Activated naive CD8-positive, alpha-beta T cell treated with anti-CD3 and anti-CD28 coated beads, Interleukin-2, amount 50 U/mL, for 16 hours (primary cell): ENCODE measurements around the gene ABCA1.
"Not testable (repeated sequence)": the region's sequence is repeated elsewhere in the genome, so short reads cannot be mapped to it uniquely, and the experiment has no call there.

Experiments used
- DNase-seq: peaks from one replicate; pipeline ENCODE4 v3.0.0-alpha.2; 2020; ENCODE audit warnings: low read depth, low spot score

Gene ABCA1, protein sequence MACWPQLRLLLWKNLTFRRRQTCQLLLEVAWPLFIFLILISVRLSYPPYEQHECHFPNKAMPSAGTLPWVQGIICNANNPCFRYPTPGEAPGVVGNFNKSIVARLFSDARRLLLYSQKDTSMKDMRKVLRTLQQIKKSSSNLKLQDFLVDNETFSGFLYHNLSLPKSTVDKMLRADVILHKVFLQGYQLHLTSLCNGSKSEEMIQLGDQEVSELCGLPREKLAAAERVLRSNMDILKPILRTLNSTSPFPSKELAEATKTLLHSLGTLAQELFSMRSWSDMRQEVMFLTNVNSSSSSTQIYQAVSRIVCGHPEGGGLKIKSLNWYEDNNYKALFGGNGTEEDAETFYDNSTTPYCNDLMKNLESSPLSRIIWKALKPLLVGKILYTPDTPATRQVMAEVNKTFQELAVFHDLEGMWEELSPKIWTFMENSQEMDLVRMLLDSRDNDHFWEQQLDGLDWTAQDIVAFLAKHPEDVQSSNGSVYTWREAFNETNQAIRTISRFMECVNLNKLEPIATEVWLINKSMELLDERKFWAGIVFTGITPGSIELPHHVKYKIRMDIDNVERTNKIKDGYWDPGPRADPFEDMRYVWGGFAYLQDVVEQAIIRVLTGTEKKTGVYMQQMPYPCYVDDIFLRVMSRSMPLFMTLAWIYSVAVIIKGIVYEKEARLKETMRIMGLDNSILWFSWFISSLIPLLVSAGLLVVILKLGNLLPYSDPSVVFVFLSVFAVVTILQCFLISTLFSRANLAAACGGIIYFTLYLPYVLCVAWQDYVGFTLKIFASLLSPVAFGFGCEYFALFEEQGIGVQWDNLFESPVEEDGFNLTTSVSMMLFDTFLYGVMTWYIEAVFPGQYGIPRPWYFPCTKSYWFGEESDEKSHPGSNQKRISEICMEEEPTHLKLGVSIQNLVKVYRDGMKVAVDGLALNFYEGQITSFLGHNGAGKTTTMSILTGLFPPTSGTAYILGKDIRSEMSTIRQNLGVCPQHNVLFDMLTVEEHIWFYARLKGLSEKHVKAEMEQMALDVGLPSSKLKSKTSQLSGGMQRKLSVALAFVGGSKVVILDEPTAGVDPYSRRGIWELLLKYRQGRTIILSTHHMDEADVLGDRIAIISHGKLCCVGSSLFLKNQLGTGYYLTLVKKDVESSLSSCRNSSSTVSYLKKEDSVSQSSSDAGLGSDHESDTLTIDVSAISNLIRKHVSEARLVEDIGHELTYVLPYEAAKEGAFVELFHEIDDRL (N-terminal part only)

DNA sequence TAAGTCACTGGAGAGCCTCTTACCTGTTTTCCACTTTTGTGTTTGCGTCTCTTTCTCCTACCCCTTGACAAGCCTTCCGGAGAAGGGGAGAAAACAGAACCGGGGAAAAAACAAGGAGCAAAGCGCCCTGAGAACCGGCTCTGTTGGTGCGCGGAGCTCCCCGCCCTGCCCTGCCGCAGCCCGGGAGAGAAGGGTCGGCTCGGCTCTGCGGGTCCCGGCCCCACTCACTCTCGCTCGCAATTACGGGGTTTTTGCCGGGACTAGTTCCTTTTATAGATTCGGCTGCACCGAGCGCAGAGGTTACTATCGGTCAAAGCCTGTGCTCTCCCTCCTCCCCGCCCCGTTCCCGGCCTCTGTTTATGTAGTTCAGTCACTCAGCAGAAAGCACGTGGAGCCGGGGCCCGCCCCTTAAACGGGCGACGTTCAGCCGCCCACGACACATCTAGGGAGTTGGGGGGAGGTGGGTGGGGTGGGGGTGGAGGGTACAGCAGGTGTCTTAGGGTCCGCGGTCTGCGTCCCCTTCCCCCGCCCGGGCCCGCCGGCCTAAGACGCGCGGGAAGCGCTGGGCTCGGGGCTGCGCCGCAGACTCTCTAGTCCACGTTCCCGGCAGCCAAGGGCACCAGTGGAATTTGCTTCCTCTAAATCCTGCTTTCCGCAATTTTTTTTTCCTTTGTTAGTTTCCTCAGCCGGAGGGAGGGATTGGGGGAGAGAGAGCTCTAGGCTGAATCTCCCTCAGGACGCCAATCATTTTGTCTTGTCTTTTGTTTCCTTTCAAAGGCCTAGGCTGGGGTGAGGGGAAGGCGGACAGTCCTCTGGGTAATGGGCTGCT is at the start of gene ABCA1:
Gene ABCA1 (minus strand): TSS at position 244 of the 829 bp plus-strand sequence. CDS start 24,476 bp downstream, outside the sequence.
- peak; percentile 31 for DNase-seq

- no peak for DNase-seq
Observed at GRCh38 chr9:104977580-104977979, 49.6 kb upstream of the ABCA1 start.

GRCh38 chr9:104977168-104977567 is 49.2 kb upstream of the ABCA1 start:
- no peak for DNase-seq

- not testable (repeated sequence) for DNase-seq
Observed at GRCh38 chr9:104975966-104976595, 48.1 kb upstream of the ABCA1 start.

- DNase-seq, result no peak
Observed at GRCh38 chr9:104974053-104974962, 46.4 kb upstream of the ABCA1 start.

- DNase-seq, result no peak
Observed at GRCh38 chr9:104972242-104972866, 44.4 kb upstream of the ABCA1 start.

DNA sequence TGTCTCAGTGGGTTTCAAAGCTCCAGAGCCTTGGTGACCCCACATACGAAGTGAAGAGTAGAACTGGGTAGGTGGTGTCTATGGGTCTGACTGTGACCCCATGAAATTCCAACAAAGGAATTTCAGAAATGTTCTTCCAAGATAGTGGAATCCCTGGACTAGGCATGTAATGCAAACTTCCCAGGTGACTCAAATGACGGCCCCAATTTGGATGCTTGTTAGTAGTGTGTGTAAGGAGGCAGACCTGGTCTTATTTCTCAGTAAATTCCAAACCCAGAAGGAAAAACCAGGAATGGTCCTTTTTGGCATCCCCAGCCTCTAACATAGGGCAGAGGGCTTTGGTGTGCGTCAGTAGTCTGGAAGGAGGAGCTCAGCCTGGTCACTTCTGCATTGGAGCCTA is 43.6 kb upstream of the ABCA1 start:
- DNase-seq, result no peak

GRCh38 chr9:104970271-104970987 is 42.5 kb upstream of the ABCA1 start:
- no peak for DNase-seq

GRCh38 chr9:104969116-104969515 is 41.2 kb upstream of the ABCA1 start:
- no peak for DNase-seq

- DNase-seq, result peak; percentile 73
Observed at GRCh38 chr9:104968025-104968982, 40.3 kb upstream of the ABCA1 start.

DNA sequence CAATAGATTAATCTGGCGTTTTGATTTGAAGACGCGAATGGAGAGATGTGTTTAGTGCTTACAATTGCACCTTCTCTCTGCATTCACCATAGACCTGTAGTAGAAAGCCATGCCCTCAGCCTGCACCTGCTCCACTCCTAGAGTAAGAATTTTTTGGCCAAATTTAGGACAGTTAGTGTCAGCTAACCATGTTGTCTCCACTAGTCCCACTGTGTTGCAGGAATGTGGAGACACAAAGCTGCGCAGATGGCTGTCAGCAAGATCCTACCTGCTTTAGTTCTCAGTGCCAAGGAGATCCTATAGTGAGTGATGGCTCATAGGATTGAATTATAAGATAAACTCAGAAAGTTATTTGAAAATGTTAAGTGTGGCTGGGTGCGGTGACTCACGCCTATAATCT is 35.1 kb upstream of the ABCA1 start:
- no peak for DNase-seq

GRCh38 chr9:104961701-104962359 is 33.9 kb upstream of the ABCA1 start:
- DNase-seq, result no peak

DNA sequence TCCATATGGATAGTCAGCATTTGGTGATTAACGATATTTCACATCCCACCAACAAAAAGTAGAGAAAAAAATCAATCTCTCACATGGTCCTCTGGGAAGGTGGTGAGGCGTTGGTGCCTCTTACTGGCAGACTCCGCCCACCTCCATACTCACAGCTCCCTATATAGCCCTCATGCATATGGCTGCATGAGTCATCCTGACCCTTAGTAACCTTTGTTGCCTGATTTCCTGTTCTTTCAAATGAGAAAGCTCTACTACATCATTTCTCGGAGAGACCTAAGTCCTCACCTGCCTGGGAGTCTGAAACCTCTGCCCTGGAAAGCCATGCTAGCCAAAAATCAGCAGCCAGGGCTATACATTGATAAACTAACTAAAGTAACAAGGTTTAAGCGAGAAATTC is 33.3 kb upstream of the ABCA1 start:
- DNase-seq, result peak; percentile 6

GRCh38 chr9:104960662-104961061 is 32.7 kb upstream of the ABCA1 start:
- no peak for DNase-seq

- DNase-seq, result no peak
Observed at GRCh38 chr9:104958751-104959150, 30.8 kb upstream of the ABCA1 start.

DNA sequence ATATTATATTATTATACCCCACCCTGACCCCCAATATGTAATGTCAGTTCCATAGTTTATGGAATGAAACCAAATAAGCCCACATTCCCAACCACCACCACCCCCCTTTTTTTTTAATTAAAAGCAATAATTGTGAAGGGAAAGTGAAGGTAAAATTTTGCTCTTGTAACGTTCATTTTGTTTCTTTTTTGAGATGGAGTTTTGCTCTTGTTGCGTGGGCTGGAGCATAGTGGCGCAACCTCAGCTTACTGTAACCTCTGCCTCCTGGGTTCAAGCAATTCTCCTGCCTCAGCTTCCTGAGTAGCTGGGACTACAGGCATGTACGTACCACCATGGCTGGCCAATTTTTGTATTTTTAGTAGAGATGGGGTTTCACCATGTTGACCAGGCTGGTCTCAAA is 30.1 kb upstream of the ABCA1 start:
- not testable (repeated sequence) for DNase-seq

DNA sequence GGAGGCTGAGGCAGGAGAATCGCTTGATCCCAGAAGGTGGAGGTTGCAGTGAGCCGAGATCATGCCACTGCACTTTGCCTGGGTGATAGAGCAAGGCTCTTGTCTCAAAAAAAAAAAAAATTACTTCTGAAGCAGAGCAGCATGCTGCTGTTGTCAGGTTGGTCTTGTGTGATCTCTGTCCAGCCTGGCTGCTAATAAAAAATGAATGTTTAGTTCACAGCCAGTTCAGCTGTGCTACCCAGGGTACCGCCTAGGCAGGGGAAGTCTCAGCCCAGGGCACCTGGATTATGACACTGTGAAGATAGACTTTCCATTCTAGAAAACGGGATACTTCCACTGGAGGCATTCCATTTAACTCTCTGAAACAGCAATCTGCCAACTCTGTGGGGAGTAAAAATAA is 23.5 kb upstream of the ABCA1 start:
- DNase-seq, result no peak
